Parathyroid adenoma (tissue), 2 donors: Measurements from ENCODE around the gene PARVA.

ENCODE experiments used
- H2AFZ ChIP-seq: fragments of 300-600 bp; sonication (generic); one replicate; pipeline ENCODE4 v1.7.0; 2017; ENCODE audit warnings: antibody characterized with exemption, mild to moderate bottlenecking
- H3K27ac ChIP-seq: fragments of 300-600 bp; sonication (generic); one replicate; pipeline ENCODE4 v1.7.0; 2017
- H3K27me3 ChIP-seq: fragments of 300-600 bp; sonication (generic); one replicate; pipeline ENCODE4 v1.7.0; 2017; ENCODE audit warnings: low read length; ENCODE audit not compliant: control insufficient read depth, insufficient read depth
- H3K36me3 ChIP-seq: fragments of 300-600 bp; sonication (generic); one replicate; pipeline ENCODE4 v1.7.0; 2017; ENCODE audit warnings: low read length; ENCODE audit not compliant: control insufficient read depth, insufficient read depth
- H3K4me1 ChIP-seq: fragments of 300-600 bp; sonication (generic); one replicate; pipeline ENCODE4 v1.7.0; 2017; ENCODE audit warnings: control low read depth
- H3K4me2 ChIP-seq: fragments of 300-600 bp; sonication (generic); one replicate; pipeline ENCODE4 v1.7.0; 2017; ENCODE audit warnings: low read length
- H3K4me3 ChIP-seq: fragments of 300-600 bp; sonication (generic); one replicate; pipeline ENCODE4 v1.7.0; 2017; ENCODE audit warnings: low read depth, low read length
- H3K79me2 ChIP-seq: fragments of 300-600 bp; sonication (generic); one replicate; pipeline ENCODE4 v1.7.0; 2017; ENCODE audit warnings: control low read depth
- H3K9ac ChIP-seq: fragments of 300-600 bp; sonication (generic); one replicate; pipeline ENCODE4 v1.7.0; 2017; ENCODE audit warnings: mild to moderate bottlenecking
- H3K9me3 ChIP-seq: fragments of 300-600 bp; sonication (generic); one replicate; pipeline ENCODE4 v1.7.0; 2017; ENCODE audit warnings: low read length; ENCODE audit not compliant: control insufficient read depth
- TF ChIP-seq, protein P1 (sequence below): fragments of 300-600 bp; sonication (generic); IDR thresholded peaks from one replicate; pipeline ENCODE4 v1.7.0; 2017; ENCODE audit warnings: antibody characterized with exemption, mild to moderate bottlenecking
- donor health status: primary hyperparathyroidism.

The PARVA gene

DNA sequence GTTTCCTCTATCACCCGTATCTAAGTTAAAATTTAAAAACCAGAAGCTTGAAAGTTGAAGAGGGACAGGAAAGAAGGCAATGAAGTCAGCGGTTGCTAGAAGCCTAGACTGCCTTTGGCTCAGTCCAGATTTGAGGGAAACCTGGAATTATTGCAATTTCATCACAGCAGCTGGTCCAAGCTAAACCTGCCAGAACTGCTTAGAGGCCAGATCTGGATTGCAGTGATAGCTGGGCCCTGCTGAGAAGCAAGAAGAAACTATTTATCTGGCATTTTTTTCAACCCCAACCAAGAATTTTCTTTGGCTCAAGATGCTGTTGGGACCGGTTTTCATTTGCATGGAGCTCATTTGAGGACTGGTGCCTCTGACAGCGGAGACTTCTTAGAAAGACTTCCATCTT lies 175.3 kb downstream of the PARVA start:
- H3K4me3 ChIP-seq = no peak overlapping the region
- H3K9me3 ChIP-seq = no peaks in the 10 kb centered on the region
- no peaks in the 10 kb centered on the region for H3K79me2 ChIP-seq
- TF ChIP-seq, protein P1, sequence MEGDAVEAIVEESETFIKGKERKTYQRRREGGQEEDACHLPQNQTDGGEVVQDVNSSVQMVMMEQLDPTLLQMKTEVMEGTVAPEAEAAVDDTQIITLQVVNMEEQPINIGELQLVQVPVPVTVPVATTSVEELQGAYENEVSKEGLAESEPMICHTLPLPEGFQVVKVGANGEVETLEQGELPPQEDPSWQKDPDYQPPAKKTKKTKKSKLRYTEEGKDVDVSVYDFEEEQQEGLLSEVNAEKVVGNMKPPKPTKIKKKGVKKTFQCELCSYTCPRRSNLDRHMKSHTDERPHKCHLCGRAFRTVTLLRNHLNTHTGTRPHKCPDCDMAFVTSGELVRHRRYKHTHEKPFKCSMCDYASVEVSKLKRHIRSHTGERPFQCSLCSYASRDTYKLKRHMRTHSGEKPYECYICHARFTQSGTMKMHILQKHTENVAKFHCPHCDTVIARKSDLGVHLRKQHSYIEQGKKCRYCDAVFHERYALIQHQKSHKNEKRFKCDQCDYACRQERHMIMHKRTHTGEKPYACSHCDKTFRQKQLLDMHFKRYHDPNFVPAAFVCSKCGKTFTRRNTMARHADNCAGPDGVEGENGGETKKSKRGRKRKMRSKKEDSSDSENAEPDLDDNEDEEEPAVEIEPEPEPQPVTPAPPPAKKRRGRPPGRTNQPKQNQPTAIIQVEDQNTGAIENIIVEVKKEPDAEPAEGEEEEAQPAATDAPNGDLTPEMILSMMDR = no peak
- no peaks in the 10 kb centered on the region for H3K27me3 ChIP-seq
- no peaks in the 10 kb centered on the region for H3K36me3 ChIP-seq
- H3K9ac ChIP-seq = no peak overlapping the region
- H2AFZ ChIP-seq = no peak overlapping the region
- no peaks in the 10 kb centered on the region for H3K4me1 ChIP-seq
- H3K4me2 ChIP-seq = no peak overlapping the region
- no peak overlapping the region for H3K27ac ChIP-seq

DNA sequence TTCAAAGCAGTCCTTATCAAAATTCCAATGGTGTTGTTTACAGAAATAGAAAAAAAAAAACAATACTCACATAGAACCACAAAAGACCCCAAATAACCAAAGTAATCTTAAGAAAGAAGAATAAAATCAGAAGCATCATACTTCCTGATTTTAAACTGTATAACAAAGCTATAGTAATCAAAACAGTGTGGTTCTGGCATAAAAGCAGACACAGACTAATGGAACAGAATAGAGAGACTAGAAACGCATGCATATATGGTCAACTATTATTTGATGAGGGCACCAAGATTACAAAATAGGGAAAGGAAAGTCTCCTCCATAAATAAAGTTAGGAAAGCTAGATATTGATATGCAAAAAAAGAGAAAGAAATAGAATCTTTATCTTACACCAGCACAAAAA lies 176.8 kb downstream of the PARVA start:
- H3K27ac ChIP-seq = no peak overlapping the region
- no peaks in the 10 kb centered on the region for H3K27me3 ChIP-seq
- H3K9me3 ChIP-seq = no peaks in the 10 kb centered on the region
- H3K4me2 ChIP-seq = no peak overlapping the region
- TF ChIP-seq, protein P1 = no peak
- H3K79me2 ChIP-seq = no peaks in the 10 kb centered on the region
- no peak overlapping the region for H3K9ac ChIP-seq
- H3K4me3 ChIP-seq = no peak overlapping the region
- no peaks in the 10 kb centered on the region for H3K4me1 ChIP-seq
- no peaks in the 10 kb centered on the region for H3K36me3 ChIP-seq
- no peak overlapping the region for H2AFZ ChIP-seq

DNA sequence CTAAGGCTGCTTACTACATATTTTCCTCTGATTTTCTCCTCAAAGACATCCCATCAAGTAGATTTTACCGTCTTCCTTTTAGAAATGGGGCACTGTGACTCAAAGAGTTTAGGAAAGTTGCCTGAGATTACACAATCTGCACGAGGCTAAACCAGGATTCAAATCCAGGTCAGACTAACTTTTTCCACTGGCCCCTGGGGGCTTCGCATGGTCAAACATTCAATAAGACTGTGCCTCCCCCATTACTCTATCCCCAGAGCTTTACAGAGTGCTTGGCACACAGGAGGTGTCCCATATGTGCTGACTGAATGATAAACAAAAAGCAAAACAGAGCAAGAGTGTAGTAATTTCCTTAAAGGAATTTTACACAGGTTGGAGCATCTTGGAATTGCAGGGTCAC lies 178.8 kb downstream of the PARVA start:
- Histone ChIP-seq H3K9ac (no peak overlapping the region), H3K4me3 (no peak overlapping the region), H3K79me2 (no peaks in the 10 kb centered on the region), H3K4me2 (no peak overlapping the region), H2AFZ (no peak overlapping the region), H3K27ac (no peak overlapping the region), H3K4me1 (no peaks in the 10 kb centered on the region), H3K27me3 (no peaks in the 10 kb centered on the region), H3K9me3 (no peaks in the 10 kb centered on the region), H3K36me3 (no peaks in the 10 kb centered on the region)
- TF ChIP-seq, protein P1 = no peak

DNA sequence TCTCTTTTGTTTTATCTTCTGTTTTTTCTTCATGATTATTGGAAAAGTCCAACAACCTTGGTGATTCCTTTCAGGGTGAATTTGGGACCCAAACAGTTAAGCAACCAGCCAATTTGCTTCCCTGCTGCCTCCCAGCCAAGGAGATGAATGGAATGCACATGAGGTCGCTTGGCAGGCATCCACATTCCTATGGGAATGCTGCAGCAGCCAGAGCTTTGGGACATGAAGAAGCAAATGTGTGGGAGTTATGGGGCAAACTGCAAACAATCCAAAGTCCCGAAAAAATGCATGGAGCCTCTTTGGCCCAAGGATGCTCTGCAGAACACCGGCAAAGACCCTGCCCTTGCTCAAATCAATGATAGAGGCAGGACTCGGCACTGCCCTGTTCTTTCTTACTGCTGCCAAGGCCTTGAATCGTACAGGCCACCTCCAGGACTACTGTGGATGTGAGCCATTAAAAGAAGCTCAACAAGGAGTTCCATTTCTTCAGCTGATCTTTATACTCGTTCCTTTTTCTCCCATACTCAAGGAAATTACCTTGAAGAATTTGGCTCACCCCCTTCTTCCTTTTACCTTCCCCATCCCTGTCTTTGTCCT lies 179.5 kb downstream of the PARVA start:
- H3K4me3 ChIP-seq = no peak overlapping the region
- no peaks in the 10 kb centered on the region for H3K79me2 ChIP-seq
- H3K9ac ChIP-seq = no peak overlapping the region
- H3K27ac ChIP-seq = no peak overlapping the region
- no peak overlapping the region for H2AFZ ChIP-seq
- TF ChIP-seq, protein P1 = no peak
- H3K4me1 ChIP-seq = no peaks in the 10 kb centered on the region
- no peaks in the 10 kb centered on the region for H3K27me3 ChIP-seq
- no peaks in the 10 kb centered on the region for H3K9me3 ChIP-seq
- no peaks in the 10 kb centered on the region for H3K36me3 ChIP-seq
- H3K4me2 ChIP-seq = no peak overlapping the region

DNA sequence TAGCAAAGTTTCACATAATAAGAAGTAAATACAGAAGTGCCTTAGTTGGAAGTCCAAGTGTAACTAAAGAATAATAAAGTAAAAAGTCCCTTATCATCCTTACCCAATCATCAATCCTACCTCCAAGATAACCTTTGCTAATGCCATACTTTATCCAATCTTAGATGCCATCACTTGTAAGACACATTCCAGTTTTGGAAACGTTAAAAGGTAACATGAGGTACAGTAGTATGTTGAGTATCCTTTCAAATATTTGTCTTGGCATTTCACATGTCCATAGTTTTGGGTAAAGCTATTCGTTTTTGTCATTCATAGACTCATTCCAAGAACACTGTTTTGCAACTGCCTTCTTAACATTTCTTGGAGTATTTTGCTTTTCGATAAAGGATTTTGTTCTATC lies 181.6 kb downstream of the PARVA start:
- Histone ChIP-seq H3K27me3 (no peaks in the 10 kb centered on the region), H3K9me3 (no peaks in the 10 kb centered on the region), H3K9ac (no peak overlapping the region), H3K36me3 (no peaks in the 10 kb centered on the region), H3K4me2 (no peak overlapping the region), H3K27ac (no peak overlapping the region), H3K4me1 (no peaks in the 10 kb centered on the region), H2AFZ (no peak overlapping the region), H3K79me2 (no peaks in the 10 kb centered on the region), H3K4me3 (no peak overlapping the region)
- TF ChIP-seq, protein P1 = no peak
